Activated T-helper 2 cell treated with anti-CD3 and anti-CD28 coated beads, Interferon-gamma antibody, Interleukin-2, Interleukin-4, amounts not matched to agents 10 μg/mL and 5 μg/mL and 100 μg/mL, durations not matched to agents 14 hours and 24 hours and 36 hours (primary cell): ENCODE results near the gene GPR17. TPM values are rescaled to one million over a fixed set of nuclear protein-coding genes. Genes with fewer than 3 reads are reported as not detected.

ENCODE experiments used
- DNase-seq: peaks from one replicate; pipeline ENCODE4 v3.0.0; 2021; ENCODE audit warnings: low spot score
- H3K27ac Mint-ChIP-seq: one replicate; pipeline ENCODE4 v1.8.0; 2021; ENCODE audit warnings: mixed read lengths
- H3K27me3 Mint-ChIP-seq: one replicate; pipeline ENCODE4 v1.8.0; 2021; ENCODE audit warnings: low read depth, mixed read lengths
- H3K36me3 Mint-ChIP-seq: one replicate; pipeline ENCODE4 v1.8.0; 2021; ENCODE audit warnings: low read depth, mixed read lengths
- H3K4me1 Mint-ChIP-seq: one replicate; pipeline ENCODE4 v1.8.0; 2021; ENCODE audit warnings: low read depth, mixed read lengths
- H3K4me3 Mint-ChIP-seq: one replicate; pipeline ENCODE4 v1.8.0; 2021; ENCODE audit warnings: low read depth, mild to moderate bottlenecking, moderate library complexity, mixed read lengths
- H3K9me3 Mint-ChIP-seq: one replicate; pipeline ENCODE4 v1.8.0; 2021; ENCODE audit warnings: mixed read lengths
- intact Hi-C: fragments of 100-400 bp; cut with micrococcal nuclease; formaldehyde crosslinking; loops from one replicate; pipeline ENCODE4 v1.15.1; 2023
- total RNA-seq: library from RNA; stranded (reverse); gene quantifications from 2 replicates; pipeline ENCODE4 v1.2.3, GENCODE V29; 2022

GPR17 gene
- total RNA-seq, 1 donor from 2014 or later, result not detected

DNA sequence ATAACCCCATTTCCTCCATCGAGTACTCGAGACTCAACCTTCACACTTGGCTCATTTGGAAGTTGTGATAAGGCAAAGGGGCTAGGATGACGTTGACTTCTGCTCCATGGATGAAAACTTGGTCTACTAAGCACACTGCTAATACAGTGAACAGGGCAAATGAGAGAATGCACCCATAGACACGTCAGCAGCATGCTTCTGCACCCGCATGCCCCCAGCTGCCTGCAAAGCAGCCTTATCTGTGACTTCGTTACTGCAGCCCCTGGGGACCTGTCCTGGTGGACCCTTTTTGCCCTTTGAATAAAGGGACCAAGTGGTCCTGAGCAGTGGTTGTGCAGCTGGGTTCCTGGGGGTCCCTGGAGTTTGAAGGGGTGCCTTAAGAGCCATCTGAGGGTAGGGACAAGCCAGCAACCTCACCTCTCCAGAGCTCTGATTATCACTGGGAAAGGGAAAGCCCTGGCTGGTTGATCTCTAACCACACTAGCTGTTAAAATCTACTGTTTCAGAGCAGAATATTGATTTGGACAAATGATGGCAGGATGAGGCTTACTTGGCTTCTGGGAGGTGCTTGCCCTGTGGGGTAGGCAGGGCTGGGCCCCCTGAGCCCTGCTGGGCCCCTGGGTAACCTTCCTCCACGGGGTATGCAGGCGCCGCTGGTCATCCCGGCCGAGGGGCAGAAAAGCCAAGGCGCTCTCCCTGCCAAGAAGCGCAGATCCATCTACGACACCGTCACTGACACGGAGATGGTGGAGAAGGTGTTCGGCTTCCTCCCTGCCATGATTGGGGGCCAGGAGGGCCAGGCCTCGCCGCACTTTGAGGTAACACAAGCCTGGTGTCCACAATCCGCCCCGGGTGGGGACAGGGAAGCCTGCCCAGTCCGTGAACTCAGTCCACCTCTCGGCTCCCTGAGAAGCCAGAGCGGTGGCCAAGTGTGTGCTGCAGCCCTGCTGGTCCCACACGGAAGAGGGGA, 37.6 kb upstream of the GPR17 start:
- peaks cover 5% of the 10 kb centered on the region for H3K9me3 Mint-ChIP-seq
- peaks cover under 1% of the 10 kb centered on the region for H3K36me3 Mint-ChIP-seq
- no peak for DNase-seq
- no peak overlapping the region for H3K27ac Mint-ChIP-seq
- H3K4me1 Mint-ChIP-seq, result no peaks in the 10 kb centered on the region
- H3K4me3 Mint-ChIP-seq, result no peak overlapping the region
- intact Hi-C loops, result no loop called here
- H3K27me3 Mint-ChIP-seq, result peaks cover 4% of the 10 kb centered on the region

DNA sequence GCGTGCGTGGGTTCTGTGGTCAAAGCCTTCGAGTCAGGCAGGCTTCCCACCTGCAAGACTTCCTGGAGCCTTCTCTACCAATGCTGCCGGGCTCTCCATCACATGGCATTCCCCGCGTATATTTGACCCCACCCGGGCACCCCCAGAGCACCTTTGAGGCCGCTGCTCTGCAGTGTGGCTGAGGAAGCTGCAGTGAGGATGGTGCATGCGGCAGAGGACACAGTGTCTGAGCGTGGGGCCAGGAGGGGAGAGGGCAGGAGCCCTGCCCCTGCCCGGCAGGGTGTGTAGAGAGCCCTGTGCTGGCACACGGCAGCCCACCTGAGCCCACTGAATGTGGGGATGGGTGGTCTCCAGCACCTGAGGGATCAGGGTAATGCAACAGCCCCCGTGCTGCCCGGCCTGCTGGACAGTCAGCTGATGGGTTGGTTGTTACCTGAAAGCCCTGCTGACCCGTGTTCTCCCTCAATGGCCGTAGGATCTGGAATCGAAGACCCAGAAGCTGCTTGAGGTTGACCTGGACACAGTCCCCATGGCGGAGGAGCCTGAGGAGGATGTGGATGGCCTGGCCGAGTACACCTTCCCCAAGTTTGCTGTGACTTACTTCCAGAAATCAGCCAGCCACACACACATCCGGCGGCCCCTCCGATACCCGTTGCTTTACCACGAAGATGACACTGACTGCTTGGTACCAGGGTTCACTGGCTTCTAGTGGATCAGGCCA, 36.8 kb upstream of the GPR17 start:
- DNase-seq, result no peak

DNA sequence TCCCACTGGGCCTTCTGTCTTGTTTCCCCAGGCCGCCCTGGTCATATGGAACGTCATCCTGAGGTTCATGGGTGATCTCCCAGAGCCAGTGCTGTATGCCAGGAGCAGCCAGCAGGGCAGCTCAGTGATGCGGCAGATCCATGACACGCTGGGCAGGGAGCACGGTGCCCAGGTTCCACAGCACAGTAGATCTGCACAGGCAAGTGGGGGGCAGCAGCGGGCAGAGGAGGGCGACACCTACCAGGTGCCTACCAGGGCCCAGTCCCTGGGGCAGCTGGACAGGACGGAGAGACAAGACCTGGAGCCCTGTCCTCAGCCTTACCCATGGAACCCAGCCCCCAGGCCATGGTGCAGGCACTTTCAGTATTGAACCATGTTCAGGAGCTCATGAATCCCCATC, 36.1 kb upstream of the GPR17 start:
- peaks cover 3% of the 10 kb centered on the region for H3K36me3 Mint-ChIP-seq
- peaks cover 9% of the 10 kb centered on the region for H3K9me3 Mint-ChIP-seq
- DNase-seq, result no peak
- H3K4me3 Mint-ChIP-seq, result no peak overlapping the region
- intact Hi-C loops, result no loop called here
- H3K4me1 Mint-ChIP-seq, result no peaks in the 10 kb centered on the region
- no peak overlapping the region for H3K27ac Mint-ChIP-seq
- peaks cover 12% of the 10 kb centered on the region for H3K27me3 Mint-ChIP-seq

More for the DNA sequence above, 36.8 kb upstream of the GPR17 start:
- Mint-ChIP-seq H3K27ac (no peak overlapping the region), H3K36me3 (peaks cover 3% of the 10 kb centered on the region), H3K9me3 (peaks cover 9% of the 10 kb centered on the region), H3K4me1 (no peaks in the 10 kb centered on the region), H3K27me3 (peaks cover 10% of the 10 kb centered on the region), H3K4me3 (no peak overlapping the region)
- intact Hi-C loops, result no loop called here

DNA sequence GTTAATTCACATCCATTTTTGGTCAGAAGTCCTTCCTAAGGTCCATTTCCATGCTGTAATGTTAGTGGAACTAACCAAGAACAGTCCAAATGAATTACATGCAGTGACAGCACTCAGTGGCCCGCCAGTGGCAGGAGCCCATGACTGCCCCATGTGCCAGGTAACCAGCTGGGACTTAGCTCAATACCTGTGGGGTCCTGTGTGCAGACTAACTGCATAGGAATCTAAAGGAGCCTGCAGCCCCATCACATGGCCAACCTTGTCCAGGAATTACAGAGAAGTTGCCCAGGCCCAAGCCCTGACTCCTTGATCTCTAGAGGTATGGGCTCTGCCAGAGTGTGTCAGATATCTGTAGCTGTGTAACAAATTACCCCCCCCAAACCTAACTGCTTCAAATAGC, 35.4 kb upstream of the GPR17 start:
- peaks cover 9% of the 10 kb centered on the region for H3K9me3 Mint-ChIP-seq
- no peak overlapping the region for H3K4me3 Mint-ChIP-seq
- H3K27ac Mint-ChIP-seq, result no peak overlapping the region
- no peaks in the 10 kb centered on the region for H3K4me1 Mint-ChIP-seq
- H3K27me3 Mint-ChIP-seq, result peaks cover 15% of the 10 kb centered on the region
- peaks cover 3% of the 10 kb centered on the region for H3K36me3 Mint-ChIP-seq
- intact Hi-C loops, result no loop called here
- DNase-seq, result no peak

DNA sequence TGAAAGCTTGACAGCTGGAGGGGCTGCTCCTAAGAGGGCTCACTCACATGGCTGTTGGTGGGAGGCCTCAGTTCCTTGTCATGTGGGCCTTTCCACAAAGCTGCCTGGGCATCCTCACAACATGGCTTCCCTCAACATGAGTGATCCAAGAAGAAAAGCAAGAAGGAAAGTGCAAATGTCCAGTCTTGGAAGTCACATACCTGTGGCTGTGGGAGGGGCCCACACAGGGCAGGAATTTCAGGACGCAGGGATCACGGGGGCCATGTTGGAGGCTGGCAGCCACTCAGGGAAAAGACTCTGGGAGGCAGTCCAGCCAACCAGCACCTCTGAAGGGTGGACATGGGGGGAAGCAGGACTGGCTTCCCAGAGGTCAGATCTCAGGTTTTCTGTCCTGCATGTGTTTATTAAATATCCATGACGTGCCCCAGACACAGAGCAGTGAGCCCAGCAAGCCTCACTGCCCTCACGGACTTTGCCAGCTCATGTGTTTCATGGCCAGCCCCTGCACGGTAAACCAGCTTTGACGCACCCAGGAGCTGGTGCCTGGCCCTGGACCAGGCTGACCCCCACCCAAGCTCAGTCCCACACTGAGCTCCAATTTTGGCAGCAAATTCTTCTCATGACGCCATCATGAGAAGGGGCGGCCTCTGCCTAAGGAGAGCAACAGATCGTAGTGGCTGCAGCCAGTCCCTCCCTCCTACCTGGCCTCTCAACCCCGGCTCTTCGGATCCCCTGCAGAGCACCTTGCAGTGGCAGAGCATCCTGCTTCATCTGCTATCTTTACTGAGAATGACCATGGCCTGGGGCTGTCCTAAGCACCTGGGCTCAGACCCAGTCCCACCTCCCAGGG, 34.7 kb upstream of the GPR17 start:
- H3K9me3 Mint-ChIP-seq, result peaks cover 9% of the 10 kb centered on the region
- intact Hi-C loops, result no loop called here
- H3K27ac Mint-ChIP-seq, result no peak overlapping the region
- peaks cover 22% of the 10 kb centered on the region for H3K27me3 Mint-ChIP-seq
- H3K4me3 Mint-ChIP-seq, result no peak overlapping the region
- DNase-seq, result no peak
- peaks cover 7% of the 10 kb centered on the region for H3K4me1 Mint-ChIP-seq
- H3K36me3 Mint-ChIP-seq, result peaks cover 3% of the 10 kb centered on the region

DNA sequence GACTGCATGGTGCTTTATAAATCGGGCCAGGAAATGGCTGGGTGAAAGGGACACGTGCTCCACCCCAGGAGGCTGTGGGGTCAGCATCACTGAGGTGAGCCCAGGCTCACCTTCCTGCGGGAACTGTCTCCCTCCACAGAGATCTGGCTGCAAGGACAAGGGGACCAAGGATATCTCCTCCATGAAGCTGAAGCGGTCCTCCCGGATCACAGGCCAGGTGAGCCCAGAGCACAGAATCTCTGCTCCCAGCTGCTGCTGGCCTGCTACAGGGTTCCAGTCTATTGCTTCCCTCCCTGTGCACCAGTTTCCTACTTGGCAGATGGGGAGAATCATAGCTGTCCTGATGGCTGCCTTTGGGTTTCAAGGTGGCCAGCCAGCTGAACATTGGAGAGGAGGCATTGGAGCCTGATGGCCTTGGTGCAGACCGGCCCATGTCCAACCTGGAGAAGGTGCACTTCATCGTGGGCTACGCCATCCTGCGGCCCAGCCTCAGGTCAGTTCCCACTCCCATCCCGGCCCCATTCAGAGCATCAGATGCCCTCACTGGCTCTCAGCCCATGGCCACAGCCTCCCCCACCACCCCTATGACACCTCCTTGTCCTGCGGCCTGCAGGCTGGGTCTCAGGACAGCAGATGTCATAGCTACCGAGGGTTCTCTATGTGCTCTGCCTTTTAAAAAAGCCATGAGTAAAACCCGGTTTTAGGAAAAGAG, 33.7 kb upstream of the GPR17 start:
- no peak overlapping the region for H3K4me3 Mint-ChIP-seq
- H3K27me3 Mint-ChIP-seq, result peaks cover 29% of the 10 kb centered on the region
- H3K27ac Mint-ChIP-seq, result no peak overlapping the region
- intact Hi-C loops, result no loop called here
- H3K4me1 Mint-ChIP-seq, result peaks cover 8% of the 10 kb centered on the region
- DNase-seq, result no peak
- peaks cover 9% of the 10 kb centered on the region for H3K9me3 Mint-ChIP-seq
- peaks cover 3% of the 10 kb centered on the region for H3K36me3 Mint-ChIP-seq

DNA sequence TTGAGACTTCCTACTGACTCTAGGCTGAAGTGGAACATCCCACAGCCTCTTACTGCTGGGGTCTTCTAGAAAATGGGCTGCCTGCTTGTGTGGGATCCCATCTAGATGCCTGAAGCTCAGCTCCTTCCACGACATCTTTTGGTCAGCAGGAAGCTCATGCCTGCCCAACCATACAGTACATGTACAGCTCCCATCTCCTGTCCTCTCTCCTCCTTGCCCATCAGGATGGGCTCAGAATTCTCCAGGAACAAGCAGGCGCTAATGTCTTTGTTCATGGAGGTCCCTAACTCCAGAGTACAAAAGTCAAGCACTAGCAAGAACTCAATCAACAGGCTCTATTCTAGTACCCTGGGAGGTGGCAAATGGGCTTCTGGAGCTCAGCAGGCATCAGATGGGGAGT, 31.7 kb upstream of the GPR17 start:
- H3K27me3 Mint-ChIP-seq, result peaks cover 32% of the 10 kb centered on the region
- no peak for DNase-seq
- H3K27ac Mint-ChIP-seq, result no peak overlapping the region
- peaks cover 9% of the 10 kb centered on the region for H3K9me3 Mint-ChIP-seq
- H3K4me1 Mint-ChIP-seq, result peaks cover 8% of the 10 kb centered on the region
- intact Hi-C loops, result no loop called here
- H3K36me3 Mint-ChIP-seq, result peaks cover 3% of the 10 kb centered on the region
- no peak overlapping the region for H3K4me3 Mint-ChIP-seq

DNA sequence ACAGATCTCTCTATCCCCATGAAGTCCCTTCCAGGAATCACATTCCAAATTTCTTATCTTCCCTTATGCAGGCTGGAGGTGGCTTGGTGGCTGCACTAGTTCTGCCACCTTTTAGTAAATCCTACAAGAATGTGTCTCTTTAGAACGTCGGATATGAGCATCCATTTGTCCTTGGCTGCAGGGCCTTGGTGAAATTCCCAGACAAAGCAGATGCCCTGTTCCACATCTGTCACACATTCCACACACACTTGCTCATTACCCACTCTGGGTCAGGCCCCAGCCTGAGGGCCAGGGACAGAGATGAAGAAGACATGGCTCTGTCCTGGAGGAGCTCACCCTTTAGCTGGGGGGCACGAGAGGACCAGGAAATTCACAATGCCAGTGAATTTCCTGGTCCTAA, 31.2 kb upstream of the GPR17 start:
- H3K9me3 Mint-ChIP-seq, result peaks cover 9% of the 10 kb centered on the region
- peaks cover 8% of the 10 kb centered on the region for H3K4me1 Mint-ChIP-seq
- no peak for DNase-seq
- no peak overlapping the region for H3K4me3 Mint-ChIP-seq
- no peak overlapping the region for H3K27ac Mint-ChIP-seq
- peaks cover 3% of the 10 kb centered on the region for H3K36me3 Mint-ChIP-seq
- intact Hi-C loops, result no loop called here
- peaks cover 32% of the 10 kb centered on the region for H3K27me3 Mint-ChIP-seq

DNA sequence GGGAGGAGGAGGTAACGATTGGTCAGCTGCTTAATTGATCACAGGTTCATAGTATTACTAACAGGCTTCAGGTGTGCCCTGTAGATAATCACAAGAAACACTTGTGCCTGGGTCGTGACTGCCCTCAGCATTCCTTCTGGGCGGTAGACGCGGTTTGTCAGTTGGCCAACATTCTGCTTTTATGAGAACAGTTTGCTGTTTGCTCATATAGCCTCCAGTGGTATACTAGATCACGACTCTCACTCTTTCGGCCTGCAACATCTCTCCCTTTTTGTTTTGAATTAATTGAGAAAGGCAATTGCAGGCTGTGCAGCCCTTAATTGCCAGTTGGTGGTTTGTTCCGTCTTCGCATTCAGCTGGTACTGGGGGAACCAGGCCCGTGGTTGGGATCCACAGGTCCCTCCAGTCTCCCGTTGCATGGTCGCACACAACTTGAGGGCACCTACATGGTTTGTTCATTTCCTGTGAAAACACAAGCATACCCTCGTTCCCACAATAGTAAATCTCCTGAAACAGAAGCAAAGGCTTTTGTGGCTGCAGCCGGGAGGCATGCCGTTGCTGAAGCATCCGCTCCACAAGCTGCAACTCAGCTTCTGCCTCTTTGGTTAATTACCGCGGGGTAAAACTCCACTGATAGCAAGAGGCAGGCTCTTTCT, 30.3 kb upstream of the GPR17 start:
- Mint-ChIP-seq H3K27ac (no peak overlapping the region), H3K9me3 (peaks cover 9% of the 10 kb centered on the region), H3K36me3 (peaks cover 3% of the 10 kb centered on the region), H3K4me3 (no peak overlapping the region), H3K27me3 (peaks cover 32% of the 10 kb centered on the region), H3K4me1 (peaks cover 8% of the 10 kb centered on the region)
- DNase-seq, result no peak
- intact Hi-C loops, result no loop called here

DNA sequence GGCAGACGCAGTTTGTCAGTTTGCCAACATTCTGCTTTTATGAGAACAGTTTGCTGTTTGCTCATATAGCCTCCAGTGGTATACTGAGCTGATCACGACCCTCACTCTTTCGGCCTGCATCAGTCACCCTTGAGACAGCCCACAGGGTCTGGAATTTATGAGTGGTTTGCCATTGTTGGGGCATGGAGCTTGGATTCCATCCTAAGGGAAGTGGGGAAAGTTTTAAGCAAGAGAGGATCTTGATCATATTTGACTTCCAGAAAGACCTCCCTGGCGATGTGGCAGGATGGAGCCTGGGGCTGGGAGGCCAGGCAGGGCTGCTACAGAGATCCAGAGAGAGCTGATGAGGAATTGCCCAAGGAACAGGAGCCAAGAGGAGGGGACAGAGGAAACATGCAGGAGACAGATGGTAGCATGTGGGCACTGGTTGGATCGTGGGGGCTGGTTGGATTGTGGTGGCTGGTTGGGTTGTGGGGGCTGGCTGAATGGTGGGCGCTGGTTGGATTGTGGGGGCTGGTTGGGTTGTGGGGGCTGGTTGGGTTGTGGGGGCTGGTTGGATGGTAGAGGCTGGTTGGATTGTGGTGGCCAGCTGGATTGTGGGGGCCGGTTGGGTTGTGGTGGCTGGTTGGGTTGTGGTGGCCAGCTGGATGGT, 27.3 kb upstream of the GPR17 start:
- Mint-ChIP-seq H3K27ac (no peak overlapping the region), H3K27me3 (peaks cover 27% of the 10 kb centered on the region), H3K4me3 (no peak overlapping the region), H3K4me1 (peaks cover 8% of the 10 kb centered on the region), H3K36me3 (peaks cover 3% of the 10 kb centered on the region), H3K9me3 (peaks cover 4% of the 10 kb centered on the region)
- intact Hi-C loops, result no loop called here
- no peak for DNase-seq

DNA sequence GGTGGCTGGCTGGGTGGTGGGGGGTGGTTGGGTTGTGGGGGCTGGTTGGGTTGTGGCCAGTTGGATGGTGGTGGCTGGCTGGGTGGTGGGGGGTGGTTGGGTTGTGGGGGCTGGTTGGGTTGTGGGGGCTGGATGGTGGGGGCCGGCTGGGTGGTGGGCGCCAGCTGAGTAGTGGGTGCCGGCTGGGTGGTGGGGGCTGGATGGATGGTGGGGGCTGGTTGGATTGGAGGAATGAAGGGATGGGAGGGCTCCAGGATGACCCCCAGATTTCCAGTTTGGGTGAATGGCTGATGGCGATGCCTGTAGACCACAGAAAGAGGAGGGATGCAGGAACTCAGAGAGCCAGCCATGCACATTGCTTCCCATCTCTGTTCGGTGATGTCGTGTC, 26.8 kb upstream of the GPR17 start:
- peaks cover 22% of the 10 kb centered on the region for H3K27me3 Mint-ChIP-seq
- no peaks in the 10 kb centered on the region for H3K9me3 Mint-ChIP-seq
- no peak overlapping the region for H3K27ac Mint-ChIP-seq
- H3K4me3 Mint-ChIP-seq, result no peak overlapping the region
- no peak for DNase-seq
- intact Hi-C loops, result no loop called here
- peaks cover 8% of the 10 kb centered on the region for H3K4me1 Mint-ChIP-seq
- no peaks in the 10 kb centered on the region for H3K36me3 Mint-ChIP-seq
